Stromal cell of bone marrow (primary cell): ENCODE data around the gene CNN1.

Source experiments
- DNase-seq: peaks from one replicate; pipeline ENCODE4 v3.0.0-alpha.2; 2012; ENCODE audit warnings: low read depth

CNN1 gene

DNA sequence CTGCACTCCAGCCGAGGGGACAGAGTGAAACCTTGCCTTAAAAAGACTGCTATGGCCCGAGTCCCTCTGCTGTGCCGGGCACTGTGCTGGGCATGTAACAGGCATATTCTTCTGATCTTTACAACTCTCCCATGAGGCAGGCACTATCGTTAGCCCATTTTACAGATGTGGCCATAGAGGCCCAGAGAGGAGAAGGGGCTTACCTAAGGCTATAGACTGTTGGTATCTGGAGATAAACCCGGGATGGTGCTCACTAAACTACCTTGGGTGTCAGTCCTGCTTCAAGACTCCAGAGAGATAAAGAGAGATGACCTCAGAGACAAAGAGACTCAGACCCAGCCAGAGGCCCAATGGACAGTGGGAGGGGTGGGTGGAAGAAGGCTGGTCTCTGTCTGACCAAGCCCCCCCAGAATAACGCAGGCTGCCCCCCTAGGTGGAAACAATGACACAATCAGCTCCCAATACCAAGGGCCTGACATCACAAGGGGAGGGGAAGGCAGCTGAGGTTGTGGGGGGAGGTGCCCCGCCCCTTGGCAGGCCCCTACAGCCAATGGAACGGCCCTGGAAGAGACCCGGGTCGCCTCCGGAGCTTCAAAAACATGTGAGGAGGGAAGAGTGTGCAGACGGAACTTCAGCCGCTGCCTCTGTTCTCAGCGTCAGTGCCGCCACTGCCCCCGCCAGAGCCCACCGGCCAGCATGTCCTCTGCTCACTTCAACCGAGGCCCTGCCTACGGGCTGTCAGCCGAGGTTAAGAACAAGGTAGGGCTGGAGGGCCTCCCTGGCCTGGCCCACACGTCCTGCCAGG lies at the start of gene CNN1:
CNN1 (plus strand) TSS at position 620 of the 805 bp plus-strand sequence; CDS start at position 697, 77 bp downstream.
- peak; percentile 36 for DNase-seq

DNA sequence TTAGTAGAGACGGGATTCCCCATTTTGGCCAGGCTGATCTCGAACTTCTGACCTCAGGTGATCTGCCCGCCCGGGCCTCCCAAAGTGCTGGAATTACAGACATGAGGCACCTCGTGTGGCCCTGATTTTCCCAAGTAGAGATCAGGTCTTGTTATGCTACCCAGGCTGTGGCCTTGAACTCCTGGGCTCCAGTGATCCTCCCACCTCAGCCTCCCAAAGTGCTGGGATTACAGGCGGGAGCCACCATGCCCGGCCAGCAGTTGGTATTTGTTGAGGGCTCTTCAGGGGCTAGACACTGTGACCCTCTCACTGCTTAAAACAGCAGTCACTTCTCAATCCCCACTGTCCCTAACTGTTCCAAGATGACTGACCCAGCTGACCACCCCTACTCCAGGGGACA lies 49.3 kb upstream of the CNN1 start:
- DNase-seq, result no peak

GRCh38 chr19:11494634-11495285 lies 43.9 kb upstream of the CNN1 start:
- DNase-seq, result no peak

- DNase-seq, result no peak
Observed at GRCh38 chr19:11495481-11495880, 43.2 kb upstream of the CNN1 start.

- no peak for DNase-seq
Observed at GRCh38 chr19:11495885-11496284, 42.8 kb upstream of the CNN1 start.

DNA sequence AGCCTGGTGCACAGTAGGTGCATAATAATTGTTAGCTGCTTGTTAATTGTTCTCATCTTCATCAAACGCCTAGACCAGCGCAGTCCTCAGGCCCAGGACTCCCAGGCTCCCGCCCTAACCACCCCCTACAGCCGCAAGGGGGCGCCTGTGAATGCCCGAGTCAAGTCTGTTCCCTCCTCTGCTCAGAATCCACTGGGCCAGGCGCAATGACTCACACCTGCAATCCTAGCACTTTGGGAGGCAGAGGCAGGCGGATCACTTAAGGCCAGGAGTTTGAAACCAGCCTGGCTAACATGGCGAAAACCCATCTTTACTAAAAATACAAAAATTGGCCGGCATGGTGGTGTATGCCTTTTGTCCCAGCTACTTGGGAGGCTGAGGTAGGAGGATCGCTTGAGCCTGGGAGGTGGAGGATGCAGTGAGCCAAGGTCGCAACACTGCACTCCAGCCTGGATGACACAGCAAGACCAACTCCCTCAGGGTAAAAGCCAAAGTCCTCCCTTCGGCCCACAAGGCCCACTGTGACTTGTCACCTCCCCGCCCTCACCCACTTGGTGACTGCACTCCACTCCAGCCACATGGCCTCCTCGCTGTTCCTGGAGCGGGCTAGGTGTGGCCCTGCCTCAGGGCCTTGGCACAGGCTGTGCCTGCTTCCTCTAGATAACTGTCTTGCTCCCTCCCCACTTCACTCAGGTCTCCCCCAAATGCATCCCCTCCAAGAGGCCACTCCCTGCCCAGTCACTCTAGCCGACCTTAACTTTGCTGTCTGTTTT lies 42.1 kb upstream of the CNN1 start:
- peak; percentile 74 for DNase-seq

- no peak for DNase-seq
Observed at GRCh38 chr19:11499220-11499726, 39.4 kb upstream of the CNN1 start.

- no peak for DNase-seq
Observed at GRCh38 chr19:11499890-11500420, 38.7 kb upstream of the CNN1 start.

DNA sequence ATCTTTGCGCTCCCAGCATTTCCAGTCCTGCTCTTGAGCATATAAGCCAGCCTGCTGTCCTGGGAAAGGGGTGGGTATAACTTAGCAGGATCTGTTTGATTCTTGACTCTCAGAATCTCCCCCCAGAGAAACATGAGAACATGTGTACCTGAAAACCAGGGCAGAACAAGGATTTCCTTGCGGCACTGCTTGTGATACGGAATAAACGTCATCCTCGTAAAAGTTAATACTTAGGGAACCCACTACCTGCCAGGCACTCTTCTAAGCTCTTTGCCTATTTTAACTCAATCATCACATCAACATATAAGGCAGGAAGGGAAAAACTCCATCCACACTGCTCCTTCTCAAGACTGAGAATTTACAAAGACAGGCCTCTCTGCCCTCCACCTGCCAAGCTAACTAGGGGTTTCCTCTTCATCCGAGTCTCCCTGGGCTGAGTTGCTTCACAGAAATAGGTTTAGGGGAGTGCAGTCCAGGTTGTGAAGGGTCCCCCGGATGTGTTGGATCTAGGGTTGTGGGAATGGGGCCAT lies 34.1 kb upstream of the CNN1 start:
- DNase-seq, result no peak

DNA sequence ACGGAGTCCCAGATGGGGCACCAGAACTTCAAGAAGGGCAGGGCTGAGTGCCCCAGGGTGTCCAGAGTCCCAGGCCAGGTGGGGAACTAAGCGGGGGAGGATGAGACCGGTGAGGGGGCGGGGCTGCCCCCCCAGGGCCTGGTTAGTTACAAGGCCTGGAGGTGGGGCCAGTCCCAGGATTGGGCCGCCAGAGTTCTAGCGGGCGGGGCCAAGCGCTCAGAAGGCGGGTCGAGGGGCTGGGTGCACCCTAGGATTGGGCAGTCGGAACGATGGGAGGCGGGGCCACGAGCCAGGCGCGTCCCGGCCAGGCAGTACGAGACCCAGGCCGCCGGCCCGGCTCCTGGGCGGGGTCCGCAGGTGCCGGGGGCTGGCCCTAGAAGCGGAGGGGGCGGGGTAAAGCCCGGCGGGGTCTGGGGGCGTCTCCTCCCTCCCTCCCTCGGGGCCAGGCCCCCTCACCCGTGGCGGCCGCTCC lies 33.6 kb upstream of the CNN1 start:
- peak; percentile 92 for DNase-seq

- peak; percentile 84 for DNase-seq
Observed at GRCh38 chr19:11505504-11506100, 33.0 kb upstream of the CNN1 start, which contains the start of gene ZNF653. Gene ZNF653, minus strand, starts transcription at chr19:11505839. Its CDS starts 53 bp downstream, at chr19:11505786.

GRCh38 chr19:11506101-11506555 lies 32.5 kb upstream of the CNN1 start:
- DNase-seq, result no peak

- no peak for DNase-seq
Observed at GRCh38 chr19:11506967-11507366, 31.7 kb upstream of the CNN1 start.

- no peak for DNase-seq
Observed at GRCh38 chr19:11507370-11508078, 31.1 kb upstream of the CNN1 start.

DNA sequence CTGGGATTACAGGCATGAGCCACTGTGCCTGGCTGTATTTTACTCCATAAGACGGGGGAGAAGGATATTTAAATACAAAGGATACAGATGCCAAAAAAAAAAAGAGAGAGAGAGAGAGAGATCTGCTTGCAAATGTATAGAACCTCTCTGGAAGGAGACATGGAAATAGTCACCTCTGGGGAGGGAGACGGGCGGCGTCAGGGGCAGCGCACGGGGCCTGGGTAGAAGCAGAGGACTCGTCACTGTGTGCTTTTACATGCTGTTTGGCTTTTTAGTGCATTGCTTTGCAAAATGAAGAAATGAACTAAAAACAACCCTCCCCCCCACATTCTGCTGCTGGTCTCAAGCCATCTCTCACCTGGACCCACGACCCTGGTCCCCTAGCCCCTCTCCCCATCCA lies 28.2 kb upstream of the CNN1 start:
- DNase-seq, result no peak

- DNase-seq, result no peak
Observed at GRCh38 chr19:11513946-11514345, 24.7 kb upstream of the CNN1 start.

- DNase-seq, result no peak
Observed at GRCh38 chr19:11519138-11519537, 19.5 kb upstream of the CNN1 start.

- peak; percentile 99 for DNase-seq
Observed at GRCh38 chr19:11528551-11529341, 9.9 kb upstream of the CNN1 start, which contains the start of gene ECSIT. Gene ECSIT, minus strand, starts transcription at chr19:11529134. Its CDS starts 9,964 bp downstream, at chr19:11519170.

DNA sequence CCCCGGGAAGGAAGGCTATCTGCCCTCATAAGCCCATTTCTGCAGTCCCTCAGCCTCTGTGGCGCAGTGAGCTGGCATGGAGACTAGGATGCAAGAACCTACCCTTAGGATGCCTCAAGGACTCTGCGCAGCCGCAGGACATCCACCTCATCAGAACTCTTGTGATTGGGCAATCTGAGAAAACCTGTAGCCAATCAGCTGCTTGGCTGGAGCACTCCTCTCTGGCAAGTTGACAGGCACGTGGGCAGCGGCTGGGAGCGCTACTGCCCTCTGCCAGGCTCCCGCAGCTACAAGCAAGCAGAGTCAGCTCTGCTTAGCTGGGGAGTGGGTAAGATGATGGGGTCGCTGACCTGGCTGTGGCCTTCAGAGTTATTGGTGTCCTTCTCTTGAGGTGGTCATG lies 8.2 kb upstream of the CNN1 start:
- peak; percentile 31 for DNase-seq

GRCh38 chr19:11534538-11534937 lies 4.1 kb upstream of the CNN1 start:
- no peak for DNase-seq
